NT2/D1 (cell line): Measurements from ENCODE around the gene ICAM3.

ENCODE experiments used
- SUZ12 ChIP-seq: IDR thresholded peaks from 2 replicates; pipeline ENCODE4 v1.6.1; 2011; ENCODE audit not compliant: insufficient read length, insufficient read depth; ENCODE audit errors: extremely low read depth
- YY1 ChIP-seq: IDR thresholded peaks from 2 replicates; pipeline ENCODE4 v1.6.1; 2011; ENCODE audit not compliant: insufficient read length, insufficient read depth
- ZNF274 ChIP-seq: IDR thresholded peaks from 2 replicates; pipeline ENCODE4 v1.6.1; 2011; ENCODE audit warnings: mild to moderate bottlenecking, low read depth, low read length

DNA sequence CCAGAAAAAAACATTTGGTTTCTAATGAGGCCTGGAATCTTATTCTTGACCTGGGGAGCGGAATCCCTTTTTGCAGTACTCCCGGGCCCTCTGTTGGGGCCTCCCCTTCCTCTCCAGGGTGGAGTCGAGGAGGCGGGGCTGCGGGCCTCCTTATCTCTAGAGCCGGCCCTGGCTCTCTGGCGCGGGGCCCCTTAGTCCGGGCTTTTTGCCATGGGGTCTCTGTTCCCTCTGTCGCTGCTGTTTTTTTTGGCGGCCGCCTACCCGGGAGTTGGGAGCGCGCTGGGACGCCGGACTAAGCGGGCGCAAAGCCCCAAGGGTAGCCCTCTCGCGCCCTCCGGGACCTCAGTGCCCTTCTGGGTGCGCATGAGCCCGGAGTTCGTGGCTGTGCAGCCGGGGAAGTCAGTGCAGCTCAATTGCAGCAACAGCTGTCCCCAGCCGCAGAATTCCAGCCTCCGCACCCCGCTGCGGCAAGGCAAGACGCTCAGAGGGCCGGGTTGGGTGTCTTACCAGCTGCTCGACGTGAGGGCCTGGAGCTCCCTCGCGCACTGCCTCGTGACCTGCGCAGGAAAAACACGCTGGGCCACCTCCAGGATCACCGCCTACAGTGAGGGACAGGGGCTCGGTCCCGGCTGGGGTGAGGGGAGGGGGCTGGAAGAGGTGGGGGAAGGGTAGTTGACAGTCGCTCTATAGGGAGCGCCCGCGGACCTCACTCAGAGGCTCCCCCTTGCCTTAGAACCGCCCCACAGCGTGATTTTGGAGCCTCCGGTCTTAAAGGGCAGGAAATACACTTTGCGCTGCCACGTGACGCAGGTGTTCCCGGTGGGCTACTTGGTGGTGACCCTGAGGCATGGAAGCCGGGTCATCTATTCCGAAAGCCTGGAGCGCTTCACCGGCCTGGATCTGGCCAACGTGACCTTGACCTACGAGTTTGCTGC, 52.4 kb downstream of the ICAM3 start, which contains the start of gene ICAM4:
- no peak for TF ChIP-seq YY1
- no peak for TF ChIP-seq ZNF274
- TF ChIP-seq SUZ12, result no peak
